Esophagus muscularis mucosa (tissue), 4 donors: ENCODE results near the gene DENND1B. TPM values are rescaled to one million over a fixed set of nuclear protein-coding genes. Genes with fewer than 3 reads are reported as not detected.

Experiments
- DNase-seq: peaks from one replicate; pipeline ENCODE4 v3.0.0-alpha.2; 2017; ENCODE audit errors: extremely low spot score
- H3K27ac ChIP-seq, 4 donors: fragments of 200-600 bp; sonication (generic); replicated peaks in 1 of 4; 1 replicate in 3 of 4; 2 replicates in 1 of 4; pipeline ENCODE4 v1.5.1; 2016 to 2019; ENCODE audit warnings: mild to moderate bottlenecking in 1 of 4
- H3K27me3 ChIP-seq, 4 donors: fragments of 200-600 bp; sonication (generic); one replicate each; pipeline versions ENCODE4 v1.5.1 to v1.6.0; 2016 to 2019
- H3K36me3 ChIP-seq, 4 donors: fragments of 200-600 bp; sonication (generic); one replicate each; pipeline ENCODE4 v1.5.1; 2016 to 2019
- H3K4me1 ChIP-seq, 4 donors: fragments of 200-600 bp; sonication (generic); one replicate each; pipeline ENCODE4 v1.5.1; 2016 to 2019
- H3K4me3 ChIP-seq, 4 donors: fragments of 200-600 bp; sonication (generic); 1 replicate in 2 of 4; 2 replicates in 2 of 4; pipeline ENCODE4 v1.5.1; 2016 to 2019; ENCODE audit warnings: mild to moderate bottlenecking in 4 of 4, moderate library complexity in 1 of 4
- H3K9me3 ChIP-seq, 4 donors: fragments of 200-600 bp; sonication (generic); 1 replicate in 3 of 4; 2 replicates in 1 of 4; pipeline ENCODE4 v1.5.1; 2016 to 2019
- CTCF ChIP-seq, 3 experiments: fragments of 200-600 bp in 2 of 3; fragments of 450-650 bp in 1 of 3; sonication (generic) in 2 of 3; IDR thresholded peaks; one replicate each; pipeline ENCODE4 v1.5.1; 2017 to 2019; ENCODE audit warnings: antibody characterized with exemption in 3 of 3, mild to moderate bottlenecking in 2 of 3, moderate library complexity in 1 of 3
- EP300 ChIP-seq: sonication (generic); formaldehyde crosslinking; IDR thresholded peaks from one replicate; pipeline ENCODE4 v1.6.1; 2017; ENCODE audit warnings: antibody characterized with exemption
- POLR2A ChIP-seq: fragments of 450-650 bp; IDR thresholded peaks from one replicate; pipeline ENCODE4 v1.6.1; 2017; ENCODE audit warnings: antibody characterized with exemption, moderate library complexity, mild to moderate bottlenecking, low read depth
- POLR2AphosphoS5 ChIP-seq, 2 donors: sonication (generic); formaldehyde crosslinking; IDR thresholded peaks; one replicate each; pipeline ENCODE4 v1.6.1; 2017; ENCODE audit warnings: antibody characterized with exemption in 2 of 2
- WGBS: methylation state at CpG from one replicate; pipeline ENCODE4 v1.1.5; 2018; 5-methylcytosine and 5-hydroxymethylcytosine counted together
- intact Hi-C: fragments of 100-400 bp; cut with DNase I; formaldehyde crosslinking; loops from one replicate; pipeline ENCODE4 v1.15.1; 2023
- total RNA-seq, 4 donors: library from RNA; depleted of rRNA; stranded (reverse); fragments of >200 nt; gene quantifications; one replicate each; pipeline versions ENCODE4 v1.1.0 to v1.2.1, GENCODE V29; 2016

The DENND1B gene
- total RNA-seq, 4 donors from 2014 or later: 6.4 to 11.3 (median 9.1) TPM

GRCh38 chr1:197750366-197750765 is 24.9 kb downstream of the DENND1B start:
- TF ChIP-seq EP300 (no peak), POLR2AphosphoS5 (IDR thresholded peaks at IDR 0.05) (no peak), POLR2A (no peak), CTCF (IDR thresholded peaks at IDR 0.05) (no peak)
- Histone ChIP-seq H3K27ac (no peak overlapping the region), H3K4me1 (no peaks in the 10 kb centered on the region), H3K4me3 (no peak overlapping the region), H3K9me3 (no peaks in the 10 kb centered on the region), H3K36me3 (peaks cover 0 to 4% (median 0%) of the 10 kb centered on the region in 4 donors), H3K27me3 (no peaks in the 10 kb centered on the region)
- intact Hi-C loops: no loop called here
- DNase-seq: no peak

DNA sequence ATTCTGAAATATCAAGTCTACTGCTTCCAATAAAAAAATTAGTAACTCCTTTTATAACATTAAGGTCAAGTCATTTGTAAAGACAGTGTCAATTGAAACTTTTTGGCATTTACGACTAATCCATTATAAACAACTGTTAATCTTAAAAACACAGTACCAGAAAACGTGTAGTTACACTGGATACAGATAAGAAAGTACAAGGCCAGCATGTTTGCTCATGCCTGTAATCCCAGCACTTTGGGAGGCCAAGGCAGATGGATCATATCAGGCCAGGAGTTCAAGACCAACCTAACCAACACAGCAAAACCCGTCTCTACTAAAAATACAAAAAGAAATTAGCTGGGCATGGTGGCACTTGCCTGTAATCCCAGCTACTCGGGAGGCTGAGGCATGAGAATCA is 29.4 kb downstream of the DENND1B start:
- no peaks in the 10 kb centered on the region for H3K9me3 ChIP-seq

DNA sequence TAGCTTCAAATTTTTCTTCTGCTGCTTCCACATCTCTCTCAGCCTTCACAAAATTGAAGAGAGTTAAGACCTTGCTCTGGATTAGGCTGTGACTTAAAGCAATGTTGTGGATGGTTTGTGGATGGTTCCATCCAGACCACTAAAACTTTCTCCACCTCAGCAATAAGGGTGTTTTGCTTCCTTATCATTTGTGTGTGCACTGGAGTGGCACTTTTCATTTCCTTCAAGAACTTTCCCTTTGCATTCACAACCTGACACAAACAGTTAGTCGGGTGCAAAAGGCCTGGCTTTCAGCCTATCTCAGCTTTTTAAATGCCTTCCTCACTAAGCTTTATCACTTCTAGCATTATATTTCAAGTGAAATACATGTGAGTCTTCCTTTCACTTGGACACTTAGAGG is 30.3 kb downstream of the DENND1B start:
- intact Hi-C loops: no loop called here
- no peak overlapping the region for H3K4me3 ChIP-seq
- TF ChIP-seq POLR2A (no peak), EP300 (no peak), POLR2AphosphoS5 (IDR thresholded peaks at IDR 0.05) (no peak), CTCF (IDR thresholded peaks at IDR 0.05) (no peak)

More for the DNA sequence above, 29.4 kb downstream of the DENND1B start:
- peaks cover 0 to 5% (median 0%) of the 10 kb centered on the region in 4 donors for H3K4me1 ChIP-seq
- no peaks in the 10 kb centered on the region for H3K36me3 ChIP-seq
- no peak for DNase-seq
- WGBS: 92% methylated on average over 4 of the region's 4 CpGs
- TF ChIP-seq CTCF (IDR thresholded peaks at IDR 0.05) (no peak), EP300 (no peak), POLR2A (no peak), POLR2AphosphoS5 (IDR thresholded peaks at IDR 0.05) (no peak)
- H3K27me3 ChIP-seq: no peaks in the 10 kb centered on the region
- intact Hi-C loops: no loop called here
- no peak overlapping the region for H3K27ac ChIP-seq
- H3K4me3 ChIP-seq: no peak overlapping the region

DNA sequence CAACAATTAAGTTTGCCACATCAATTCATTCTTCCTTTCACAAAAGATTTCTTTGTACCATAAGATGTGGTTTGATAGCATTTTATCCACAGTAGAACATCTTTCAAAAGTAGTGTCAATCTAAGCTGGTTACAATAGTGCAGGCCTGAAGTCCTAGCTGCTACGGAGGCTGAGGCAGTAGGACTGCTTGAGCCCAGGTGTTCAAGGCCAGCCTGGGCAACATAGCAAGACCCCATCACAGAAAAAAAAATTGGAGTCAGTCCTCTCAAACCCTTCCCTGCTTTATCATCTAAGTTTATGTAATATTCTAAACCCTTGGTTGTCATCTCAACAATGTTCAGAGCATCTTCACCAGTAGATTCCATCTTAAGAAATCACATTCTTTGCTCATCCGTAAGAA is 31.7 kb downstream of the DENND1B start:
- H3K27ac ChIP-seq: no peak overlapping the region
- H3K9me3 ChIP-seq: no peaks in the 10 kb centered on the region
- WGBS: 98% methylated on average over 2 of the region's 2 CpGs
- H3K4me3 ChIP-seq: no peak overlapping the region
- no peaks in the 10 kb centered on the region for H3K27me3 ChIP-seq
- H3K4me1 ChIP-seq: peaks cover 4 to 12% (median 5%) of the 10 kb centered on the region in 4 donors
- no peak for DNase-seq
- TF ChIP-seq EP300 (no peak), POLR2AphosphoS5 (IDR thresholded peaks at IDR 0.05) (no peak), POLR2A (no peak), CTCF (IDR thresholded peaks at IDR 0.05) (no peak)
- intact Hi-C loops: no loop called here
- H3K36me3 ChIP-seq: no peaks in the 10 kb centered on the region

More for the DNA sequence above, 30.3 kb downstream of the DENND1B start:
- 91% methylated on average over 1 of the region's 1 CpG for WGBS
- Histone ChIP-seq H3K27ac (no peak overlapping the region), H3K36me3 (no peaks in the 10 kb centered on the region), H3K9me3 (no peaks in the 10 kb centered on the region), H3K4me1 (peaks cover 0 to 5% (median 0%) of the 10 kb centered on the region in 4 donors), H3K27me3 (no peaks in the 10 kb centered on the region)
- DNase-seq: no peak

DNA sequence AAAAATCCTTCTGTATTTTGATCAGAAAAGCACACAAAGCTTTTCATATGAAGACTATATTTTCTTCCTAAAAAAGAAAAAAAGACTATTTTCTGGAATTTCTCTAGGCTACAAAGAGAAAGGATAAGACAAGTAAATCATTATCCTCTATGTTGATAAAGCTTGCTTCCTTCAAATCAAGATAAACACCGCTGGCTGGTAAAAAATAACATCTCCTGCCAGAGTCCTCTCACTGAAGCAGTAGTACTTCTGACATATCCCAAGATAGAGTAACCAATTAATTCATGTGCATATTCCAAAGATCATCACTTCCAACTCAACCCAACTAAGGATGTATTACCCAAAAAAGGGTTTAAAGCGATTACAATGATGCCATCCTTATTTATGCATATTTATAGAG is 34.3 kb downstream of the DENND1B start:
- no peak for DNase-seq
- Histone ChIP-seq H3K27ac (no peak overlapping the region), H3K9me3 (no peaks in the 10 kb centered on the region), H3K4me1 (peaks cover 18 to 28% (median 20%) of the 10 kb centered on the region in 4 donors), H3K27me3 (no peaks in the 10 kb centered on the region), H3K4me3 (no peak overlapping the region), H3K36me3 (no peaks in the 10 kb centered on the region)
- no peak for TF ChIP-seq EP300
- no peak for TF ChIP-seq POLR2AphosphoS5 (IDR thresholded peaks at IDR 0.05)
- no peak for TF ChIP-seq CTCF (IDR thresholded peaks at IDR 0.05)
- no peak for TF ChIP-seq POLR2A
- 88% methylated on average over 2 of the region's 2 CpGs for WGBS
- intact Hi-C loops: no loop called here
